ENCODE results near the gene STXBP5L.

GRCh38 chr3:120864541-120864940 lies 43.5 kb upstream of the STXBP5L start:
- TF ChIP-seq CTCF (IDR thresholded peaks at IDR 0.05 in 2 of 3, conservative IDR thresholded peaks at IDR 0.05 in 1 of 3; ENCODE audit: control insufficient read depth in 2 of 3, extremely low read depth in 1 of 3, insufficient read depth in 1 of 3, low read depth in 3 of 3, low read length in 3 of 3) (no peak), ZNF24 (IDR thresholded peaks at IDR 0.05) (no peak), TARDBP (IDR thresholded peaks at IDR 0.05; ENCODE audit: borderline replicate concordance) (no peak), GATAD2B (conservative IDR thresholded peaks at IDR 0.05; ENCODE audit: low read depth) (no peak), NRF1 (conservative IDR thresholded peaks at IDR 0.05; ENCODE audit: low read depth, low read length) (no peak), POU2F2 (IDR thresholded peaks at IDR 0.05; ENCODE audit: borderline replicate concordance, low read depth, low read length) (no peak), FOS (IDR thresholded peaks at IDR 0.05; ENCODE audit: borderline replicate concordance, extremely low read depth, insufficient read length) (no peak), POLR2AphosphoS5 (IDR thresholded peaks at IDR 0.05; ENCODE audit: low read length) (no peak), PKNOX1 (IDR thresholded peaks at IDR 0.05) (no peak), TAF1 (IDR thresholded peaks at IDR 0.05; ENCODE audit: borderline replicate concordance, low read depth, low read length) (no peak), ZBTB11 (CRISPR knock-in tag; IDR thresholded peaks at IDR 0.05) (no peak), ZBTB33 (IDR thresholded peaks at IDR 0.05) (no peak), ATF3 (IDR thresholded peaks at IDR 0.05; ENCODE audit: borderline replicate concordance, extremely low read depth, low read depth, low read length) (no peak)
